ENCODE data around the gene SLC7A8.
"Not testable (repeated sequence)": the region's sequence is repeated elsewhere in the genome, so short reads cannot be mapped to it uniquely, and the experiment has no call there.

Gene SLC7A8

GRCh38 chr14:23183479-23183878, at the start of gene SLC7A8:
Gene SLC7A8 (minus strand): TSS chr14:23183660. CDS start chr14:23182914, 746 bp downstream.
- DNase-seq (ENCODE audit: low read depth in 3 of 3) = peak in 1 of 3 experiments; percentile 11

GRCh38 chr14:23232241-23232808, 48.9 kb upstream of the SLC7A8 start:
- DNase-seq (ENCODE audit: low read depth in 3 of 3) = not testable (repeated sequence)

- DNase-seq (ENCODE audit: low read depth in 3 of 3) = no peak
These were observed 45.4 kb upstream of the SLC7A8 start for GRCh38 chr14:23228812-23229211.

- no peak for DNase-seq (ENCODE audit: low read depth in 3 of 3)
These were observed 44.1 kb upstream of the SLC7A8 start for GRCh38 chr14:23227566-23227965.

GRCh38 chr14:23224958-23225357, 41.5 kb upstream of the SLC7A8 start:
- not testable (repeated sequence) for DNase-seq (ENCODE audit: low read depth in 3 of 3)

- no peak for DNase-seq (ENCODE audit: low read depth in 3 of 3)
These were observed 35.6 kb upstream of the SLC7A8 start for GRCh38 chr14:23219075-23219474.

- DNase-seq (ENCODE audit: low read depth in 3 of 3) = no peak
These were observed 33.9 kb upstream of the SLC7A8 start for GRCh38 chr14:23217032-23218020.

- no peak for DNase-seq (ENCODE audit: low read depth in 3 of 3)
These were observed 32.0 kb upstream of the SLC7A8 start for GRCh38 chr14:23215421-23215820.

- DNase-seq (ENCODE audit: low read depth in 3 of 3) = no peak
These were observed 26.4 kb upstream of the SLC7A8 start for GRCh38 chr14:23209651-23210423.

- no peak for DNase-seq (ENCODE audit: low read depth in 3 of 3)
These were observed 24.9 kb upstream of the SLC7A8 start for GRCh38 chr14:23208324-23208723.

- no peak for DNase-seq (ENCODE audit: low read depth in 3 of 3)
These were observed 23.7 kb upstream of the SLC7A8 start for GRCh38 chr14:23207146-23207540.

- no peak for DNase-seq (ENCODE audit: low read depth in 3 of 3)
These were observed 23.1 kb upstream of the SLC7A8 start for GRCh38 chr14:23206422-23207145.

- DNase-seq (ENCODE audit: low read depth in 3 of 3) = no peak
These were observed 18.5 kb upstream of the SLC7A8 start for GRCh38 chr14:23202001-23202400.

GRCh38 chr14:23199141-23199540, 15.7 kb upstream of the SLC7A8 start:
- DNase-seq (ENCODE audit: low read depth in 3 of 3) = not testable (repeated sequence)

- DNase-seq (ENCODE audit: low read depth in 3 of 3) = not testable (repeated sequence)
These were observed 13.0 kb upstream of the SLC7A8 start for GRCh38 chr14:23196487-23196886.

- no peak for DNase-seq (ENCODE audit: low read depth in 3 of 3)
These were observed 12.2 kb upstream of the SLC7A8 start for GRCh38 chr14:23195552-23196101.

GRCh38 chr14:23193432-23193831, 10.0 kb upstream of the SLC7A8 start:
- DNase-seq (ENCODE audit: low read depth in 3 of 3) = no peak

GRCh38 chr14:23187925-23188324, 4.5 kb upstream of the SLC7A8 start:
- DNase-seq (ENCODE audit: low read depth in 3 of 3) = no peak

GRCh38 chr14:23186913-23187654, 3.6 kb upstream of the SLC7A8 start:
- no peak for DNase-seq (ENCODE audit: low read depth in 3 of 3)

- no peak for DNase-seq (ENCODE audit: low read depth in 3 of 3)
These were observed 1.6 kb upstream of the SLC7A8 start for GRCh38 chr14:23185063-23185462.

- DNase-seq (ENCODE audit: low read depth in 3 of 3) = no peak
These were observed 346 bp downstream of the SLC7A8 start for GRCh38 chr14:23183158-23183470.
